HCT116 (cell line): ENCODE measurements around the gene USP46.

ENCODE experiments used
- POLR2AphosphoS5 ChIP-seq: IDR thresholded peaks from 2 replicates; pipeline ENCODE4 v1.6.1; 2011; ENCODE audit warnings: mild to moderate bottlenecking, low read depth, low read length, moderate library complexity
- TF ChIP-seq, protein P1 (sequence below), 3 experiments: fragments of 200-600 bp in 1 of 3; sonication (generic) in 1 of 3; IDR thresholded peaks in 2 of 3; conservative IDR thresholded peaks in 1 of 3; 2 replicates each; pipeline ENCODE4 v1.5.1; 2012 to 2017; ENCODE audit warnings: low read depth in 2 of 3, low read length in 2 of 3, antibody characterized with exemption in 1 of 3, borderline replicate concordance in 1 of 3, control low read depth in 1 of 3, mild to moderate bottlenecking in 1 of 3, mixed read lengths in 1 of 3, mixed run types in 1 of 3, moderate library complexity in 1 of 3; ENCODE audit not compliant: insufficient read depth in 1 of 3

- no peak for TF ChIP-seq POLR2AphosphoS5
- TF ChIP-seq, protein P1, sequence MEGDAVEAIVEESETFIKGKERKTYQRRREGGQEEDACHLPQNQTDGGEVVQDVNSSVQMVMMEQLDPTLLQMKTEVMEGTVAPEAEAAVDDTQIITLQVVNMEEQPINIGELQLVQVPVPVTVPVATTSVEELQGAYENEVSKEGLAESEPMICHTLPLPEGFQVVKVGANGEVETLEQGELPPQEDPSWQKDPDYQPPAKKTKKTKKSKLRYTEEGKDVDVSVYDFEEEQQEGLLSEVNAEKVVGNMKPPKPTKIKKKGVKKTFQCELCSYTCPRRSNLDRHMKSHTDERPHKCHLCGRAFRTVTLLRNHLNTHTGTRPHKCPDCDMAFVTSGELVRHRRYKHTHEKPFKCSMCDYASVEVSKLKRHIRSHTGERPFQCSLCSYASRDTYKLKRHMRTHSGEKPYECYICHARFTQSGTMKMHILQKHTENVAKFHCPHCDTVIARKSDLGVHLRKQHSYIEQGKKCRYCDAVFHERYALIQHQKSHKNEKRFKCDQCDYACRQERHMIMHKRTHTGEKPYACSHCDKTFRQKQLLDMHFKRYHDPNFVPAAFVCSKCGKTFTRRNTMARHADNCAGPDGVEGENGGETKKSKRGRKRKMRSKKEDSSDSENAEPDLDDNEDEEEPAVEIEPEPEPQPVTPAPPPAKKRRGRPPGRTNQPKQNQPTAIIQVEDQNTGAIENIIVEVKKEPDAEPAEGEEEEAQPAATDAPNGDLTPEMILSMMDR (IDR thresholded peaks at IDR 0.05 in 2 of 3, conservative IDR thresholded peaks at IDR 0.05 in 1 of 3; ENCODE audit: borderline replicate concordance in 1 of 3, insufficient read depth in 1 of 3, low read depth in 2 of 3, low read length in 2 of 3): no peak
Observed at GRCh38 chr4:52579602-52580272, 79.4 kb downstream of the USP46 start.
